H9 (cell line): ENCODE measurements around the gene ZMIZ1. TPM values are rescaled to one million over a fixed set of nuclear protein-coding genes. Genes with fewer than 3 reads are reported as not detected.

ENCODE experiments used
- DNase-seq: peaks from one replicate; pipeline ENCODE4 v3.0.0-alpha.2; 2017
- H2AFZ ChIP-seq: one replicate; pipeline ENCODE4 v1.6.1; 2013; ENCODE audit warnings: mild to moderate bottlenecking, low read length, control low read depth, moderate library complexity
- H2AK5ac ChIP-seq: 2 replicates; pipeline ENCODE4 v1.6.1; 2013; ENCODE audit warnings: low read length, control low read depth, mixed read lengths; ENCODE audit not compliant: insufficient read length
- H2BK120ac ChIP-seq: one replicate; pipeline ENCODE4 v1.6.1; 2013; ENCODE audit warnings: low read depth, mild to moderate bottlenecking, low read length, control low read depth, inconsistent platforms; ENCODE audit not compliant: poor library complexity, severe bottlenecking
- H2BK12ac ChIP-seq: 2 replicates; pipeline ENCODE4 v1.6.1; 2013; ENCODE audit warnings: low read length, control low read depth, mixed read lengths, low read depth; ENCODE audit not compliant: insufficient read length
- H2BK15ac ChIP-seq: 2 replicates; pipeline ENCODE4 v1.6.1; 2013; ENCODE audit warnings: low read depth, low read length, control low read depth
- H2BK20ac ChIP-seq: one replicate; pipeline ENCODE4 v1.6.1; 2013; ENCODE audit warnings: low read depth, mild to moderate bottlenecking, low read length, control low read depth, inconsistent platforms; ENCODE audit not compliant: poor library complexity, severe bottlenecking
- H2BK5ac ChIP-seq: 2 replicates; pipeline ENCODE4 v1.6.1; 2013; ENCODE audit warnings: low read length, control low read depth, mixed read lengths; ENCODE audit not compliant: insufficient read length
- H3K14ac ChIP-seq: 2 replicates; pipeline ENCODE4 v1.6.1; 2013; ENCODE audit warnings: low read length, control low read depth; ENCODE audit not compliant: insufficient read depth
- H3K18ac ChIP-seq: 2 replicates; pipeline ENCODE4 v1.6.1; 2013; ENCODE audit warnings: low read depth, mild to moderate bottlenecking, mixed read lengths, low read length, control low read depth; ENCODE audit not compliant: insufficient read length
- H3K23ac ChIP-seq: 2 replicates; pipeline ENCODE4 v1.6.1; 2013; ENCODE audit warnings: low read length, control low read depth, mixed read lengths, low read depth; ENCODE audit not compliant: insufficient read length
- H3K23me2 ChIP-seq: 2 replicates; pipeline ENCODE4 v1.6.1; 2013; ENCODE audit warnings: low read depth, mild to moderate bottlenecking, mixed read lengths, low read length, control low read depth; ENCODE audit not compliant: insufficient read length, poor library complexity, severe bottlenecking
- H3K27ac ChIP-seq: 2 replicates; pipeline ENCODE4 v1.5.1; 2013; ENCODE audit warnings: low read length, control low read depth, mixed read lengths, low read depth; ENCODE audit not compliant: insufficient read length
- H3K27me3 ChIP-seq: 2 replicates; pipeline ENCODE4 v1.6.1; 2013; ENCODE audit warnings: low read length, control low read depth, inconsistent platforms; ENCODE audit not compliant: insufficient read depth
- H3K4ac ChIP-seq: 2 replicates; pipeline ENCODE4 v1.6.1; 2013; ENCODE audit warnings: low read depth, mild to moderate bottlenecking, control low read depth, inconsistent platforms, low read length, moderate library complexity
- H3K4me1 ChIP-seq: 2 replicates; pipeline ENCODE4 v1.6.1; 2013; ENCODE audit warnings: low read length, control low read depth, inconsistent platforms; ENCODE audit not compliant: insufficient read depth
- H3K4me2 ChIP-seq: 2 replicates; pipeline ENCODE4 v1.6.1; 2013; ENCODE audit warnings: low read length, control low read depth, mixed read lengths; ENCODE audit not compliant: insufficient read length, insufficient read depth
- H3K56ac ChIP-seq: 2 replicates; pipeline ENCODE4 v1.6.1; 2013; ENCODE audit warnings: low read depth, mild to moderate bottlenecking, mixed read lengths, low read length, control low read depth; ENCODE audit not compliant: insufficient read length
- H3K79me1 ChIP-seq: 2 replicates; pipeline ENCODE4 v1.6.1; 2013; ENCODE audit warnings: low read depth, mild to moderate bottlenecking, moderate library complexity, low read length, control low read depth, inconsistent platforms; ENCODE audit not compliant: insufficient read depth, poor library complexity, severe bottlenecking
- H3K79me2 ChIP-seq: 2 replicates; pipeline ENCODE4 v1.6.1; 2013; ENCODE audit warnings: low read length, control low read depth, inconsistent platforms; ENCODE audit not compliant: insufficient read depth
- H3K9ac ChIP-seq: 2 replicates; pipeline ENCODE4 v1.6.1; 2013; ENCODE audit warnings: low read length, control low read depth, mixed read lengths; ENCODE audit not compliant: insufficient read length; ENCODE audit errors: extremely low read depth
- H3K9me3 ChIP-seq: one replicate; pipeline ENCODE4 v1.6.1; 2013; ENCODE audit warnings: low read depth, low read length, inconsistent platforms; ENCODE audit not compliant: control insufficient read depth
- H3T11ph ChIP-seq: one replicate; pipeline ENCODE4 v1.6.1; 2013; ENCODE audit warnings: mild to moderate bottlenecking, low read length, control low read depth, inconsistent platforms
- H4K20me1 ChIP-seq: one replicate; pipeline ENCODE4 v1.6.1; 2013; ENCODE audit not compliant: control insufficient read depth, insufficient read length, insufficient read depth
- H4K5ac ChIP-seq: 2 replicates; pipeline ENCODE4 v1.6.1; 2013; ENCODE audit warnings: low read depth, mild to moderate bottlenecking, mixed read lengths, low read length, control low read depth; ENCODE audit not compliant: insufficient read length
- H4K8ac ChIP-seq: replicated peaks from 2 replicates; pipeline ENCODE4 v1.6.1; 2013; ENCODE audit warnings: low read length, control low read depth, mixed read lengths, low read depth; ENCODE audit not compliant: insufficient read length
- H4K91ac ChIP-seq: 2 replicates; pipeline ENCODE4 v1.6.1; 2013; ENCODE audit warnings: low read depth, mild to moderate bottlenecking, moderate library complexity, mixed read lengths, low read length, control low read depth; ENCODE audit not compliant: insufficient read length
- H3K27ac Mint-ChIP-seq, 3 experiments: 2 replicates in 2 of 3; 3 replicates in 1 of 3; pipeline ENCODE4 v1.8.0; 2020 to 2021; ENCODE audit warnings: mixed read lengths in 3 of 3, mild to moderate bottlenecking in 1 of 3, moderate library complexity in 1 of 3
- H3K27me3 Mint-ChIP-seq: 2 replicates; pipeline ENCODE4 v1.8.0; 2021; ENCODE audit warnings: low read depth, mild to moderate bottlenecking, moderate library complexity, mixed read lengths
- H3K36me3 Mint-ChIP-seq, 3 experiments: 2 replicates in 2 of 3; 3 replicates in 1 of 3; pipeline ENCODE4 v1.8.0; 2020 to 2021; ENCODE audit warnings: low read depth in 3 of 3, mixed read lengths in 3 of 3; ENCODE audit not compliant: insufficient read depth in 1 of 3
- H3K4me1 Mint-ChIP-seq, 2 experiments: 2 replicates each; pipeline ENCODE4 v1.8.0; 2020; ENCODE audit warnings: mixed read lengths in 2 of 2
- H3K4me3 Mint-ChIP-seq, 2 experiments: 2 replicates in 1 of 2; 3 replicates in 1 of 2; pipeline ENCODE4 v1.8.0; 2020 to 2021; ENCODE audit warnings: mild to moderate bottlenecking in 2 of 2, mixed read lengths in 2 of 2, moderate library complexity in 1 of 2
- H3K9me3 Mint-ChIP-seq, 2 experiments: 2 replicates in 1 of 2; 3 replicates in 1 of 2; pipeline ENCODE4 v1.8.0; 2020; ENCODE audit warnings: mild to moderate bottlenecking in 2 of 2, mixed read lengths in 2 of 2, moderate library complexity in 1 of 2
- CTCF ChIP-seq: fragments of 200-600 bp; sonication (generic); conservative IDR thresholded peaks from 3 replicates; pipeline ENCODE4 v1.8.0; 2021; ENCODE audit warnings: antibody characterized with exemption, mild to moderate bottlenecking
- WGBS: extraction: QIAGEN DNeasy Blood & Tissue Kit; methylation state at CpG from one replicate; pipeline ENCODE4 v1.1.7; 2013; ENCODE audit warnings: missing lambda C conversion rate, low lambda C conversion rate, mixed read lengths; ENCODE audit not compliant: insufficient read length; ENCODE audit errors: extremely low coverage; 5-methylcytosine and 5-hydroxymethylcytosine counted together
- total RNA-seq: library from RNA; stranded (reverse); gene quantifications from 2 replicates; pipeline ENCODE4 v1.2.1, GENCODE V29; 2021

The ZMIZ1 gene
- total RNA-seq, 1 experiment from 2014 or later = 36.9 TPM

- H4K5ac ChIP-seq = no peak overlapping the region
- no CpG with 5 or more reads among the region's 14 CpGs for whole genome bisulfite sequencing
- no peak overlapping the region for H2BK20ac ChIP-seq
- no peak overlapping the region for H2BK15ac ChIP-seq
- H4K20me1 ChIP-seq = no peaks in the 10 kb centered on the region
- no peak overlapping the region for H3K4me2 ChIP-seq
- Mint-ChIP-seq H3K36me3 (peaks cover 2 to 7% (median 4%) of the 10 kb centered on the region in 3 experiments; a peak in 6 of 7 replicates), H3K4me1 (peaks cover 38 to 55% of the 10 kb centered on the region in 2 experiments), H3K27ac (peak overlapping the region in 1 of 3 experiments; percentile 50; a peak in 1 of 7 replicates), H3K27me3 (no peaks in the 10 kb centered on the region; the same call in 1 of the 2 replicates), H3K9me3 (no peaks in the 10 kb centered on the region), H3K4me3 (no peak overlapping the region; a peak in 1 of 5 replicates)
- H3K4ac ChIP-seq = no peak overlapping the region
- H3K18ac ChIP-seq = peak overlapping the region; percentile 30
- no peak overlapping the region for H2AFZ ChIP-seq
- no peak overlapping the region for H2BK12ac ChIP-seq
- no peaks in the 10 kb centered on the region for H3K79me1 ChIP-seq
- DNase-seq = no peak
- no peak overlapping the region for H3K23ac ChIP-seq
- no peak overlapping the region for H2BK5ac ChIP-seq
- no peaks in the 10 kb centered on the region for H3K27me3 ChIP-seq
- H3K9ac ChIP-seq = no peak overlapping the region
- no peaks in the 10 kb centered on the region for H3K23me2 ChIP-seq
- no peak overlapping the region for H3T11ph ChIP-seq
- H3K14ac ChIP-seq = no peak overlapping the region
- no peak overlapping the region for H4K8ac ChIP-seq
- peaks cover 5% of the 10 kb centered on the region; the same call in 1 of the 2 replicates for H3K4me1 ChIP-seq
- no peak overlapping the region for H2BK120ac ChIP-seq
- no peak overlapping the region for H3K56ac ChIP-seq
- no peak for TF ChIP-seq CTCF
- no peaks in the 10 kb centered on the region for H3K9me3 ChIP-seq
- no peak overlapping the region for H2AK5ac ChIP-seq
- H3K27ac ChIP-seq = no peak overlapping the region
- H4K91ac ChIP-seq = no peak overlapping the region
- no peaks in the 10 kb centered on the region for H3K79me2 ChIP-seq
Measured at GRCh38 chr10:79188154-79188965, 119.6 kb downstream of the ZMIZ1 start.
